GM12801 (cell line): ENCODE results near the gene FAM174C.

Source experiments
- CTCF ChIP-seq: IDR thresholded peaks from one replicate; pipeline ENCODE4 v1.5.1; 2011; ENCODE audit warnings: control low read depth; ENCODE audit not compliant: insufficient read length; ENCODE audit errors: extremely low read depth

FAM174C gene

GRCh38 chr19:1291761-1292418 lies 16.6 kb downstream of the FAM174C start:
- no peak for TF ChIP-seq CTCF

- no peak for TF ChIP-seq CTCF
These were observed 17.3 kb downstream of the FAM174C start for GRCh38 chr19:1292419-1293151.

GRCh38 chr19:1293782-1294604 lies 18.7 kb downstream of the FAM174C start:
- no peak for TF ChIP-seq CTCF

- TF ChIP-seq CTCF: no peak
These were observed 19.4 kb downstream of the FAM174C start for GRCh38 chr19:1294688-1295087.

GRCh38 chr19:1295169-1296012 lies 20.1 kb downstream of the FAM174C start:
- no peak for TF ChIP-seq CTCF

- no peak for TF ChIP-seq CTCF
These were observed 20.7 kb downstream of the FAM174C start for GRCh38 chr19:1296078-1296477.
